Measurements from ENCODE around the gene DYRK2. TPM values are rescaled to one million over a fixed set of nuclear protein-coding genes. Genes with fewer than 3 reads are reported as not detected.

DYRK2 gene
- total RNA-seq, 1 experiment from 2014 or later = 20.6 TPM

GRCh38 chr12:67662910-67663538 is 14.5 kb downstream of the DYRK2 start:
- H3K27ac ChIP-seq (ENCODE audit: low read length) = no peak overlapping the region
- H2AFZ ChIP-seq (ENCODE audit: low read length) = no peak overlapping the region
- ATAC-seq = no peak
- CTCF ChIA-PET = interaction anchor here (0.6 kb wide), 2 partner anchors 280 to 307 kb away, joined by 3 to 5 read pairs; no protein-coding TSS in a partner anchor
- no peak overlapping the region for H3K9ac ChIP-seq (ENCODE audit: low read length)
- peaks cover 7% of the 10 kb centered on the region for H3K4me1 ChIP-seq (ENCODE audit: insufficient read depth, low read length)
- no peaks in the 10 kb centered on the region for H3K9me2 ChIP-seq (replicated peaks; ENCODE audit: low read length)
- H3K79me2 ChIP-seq (ENCODE audit: low read length) = peaks cover 60% of the 10 kb centered on the region
- no peak overlapping the region for H3K4me2 ChIP-seq (ENCODE audit: low read length)
- no TSS peak for BruUV-seq (replicated peaks)
- H4K20me1 ChIP-seq (ENCODE audit: low read length) = no peaks in the 10 kb centered on the region
- H3K27me3 ChIP-seq (ENCODE audit: low read length) = no peaks in the 10 kb centered on the region
- no peaks in the 10 kb centered on the region for H3K9me3 ChIP-seq (ENCODE audit: low read length)
- POLR2A ChIA-PET (ENCODE audit: unreplicated experiment) = no interaction called here
- intact Hi-C loops (cut with micrococcal nuclease) = no loop called here
- DNase-seq = no peak
- no peak overlapping the region for H3K4me3 ChIP-seq (ENCODE audit: low read length)
- peaks cover 2% of the 10 kb centered on the region; the same call in 1 of the 2 replicates for H3K36me3 ChIP-seq (ENCODE audit: low read depth, low read length)
- no peaks in the 10 kb centered on the region for H3F3A ChIP-seq (ENCODE audit: low read length, unreplicated experiment)
- TF ChIP-seq EZH2phosphoT487 (IDR thresholded peaks at IDR 0.05; ENCODE audit: borderline replicate concordance, low read length) = no peak

GRCh38 chr12:67664171-67664570 is 15.6 kb downstream of the DYRK2 start:
- BruUV-seq (replicated peaks) = no TSS peak
- ATAC-seq (no peak), DNase-seq (no peak)
- Histone ChIP-seq H3F3A (ENCODE audit: low read length, unreplicated experiment) (no peaks in the 10 kb centered on the region), H2AFZ (ENCODE audit: low read length) (no peak overlapping the region), H3K9ac (ENCODE audit: low read length) (no peak overlapping the region), H3K9me3 (ENCODE audit: low read length) (no peaks in the 10 kb centered on the region), H3K9me2 (replicated peaks; ENCODE audit: low read length) (no peaks in the 10 kb centered on the region), H4K20me1 (ENCODE audit: low read length) (no peaks in the 10 kb centered on the region), H3K36me3 (ENCODE audit: low read depth, low read length) (no peaks in the 10 kb centered on the region), H3K4me3 (ENCODE audit: low read length) (no peak overlapping the region), H3K27me3 (ENCODE audit: low read length) (no peaks in the 10 kb centered on the region), H3K27ac (ENCODE audit: low read length) (no peak overlapping the region), H3K4me1 (ENCODE audit: insufficient read depth, low read length) (peaks cover 7% of the 10 kb centered on the region), H3K4me2 (ENCODE audit: low read length) (no peak overlapping the region), H3K79me2 (ENCODE audit: low read length) (peaks cover 49% of the 10 kb centered on the region)
- TF ChIP-seq EZH2 (IDR thresholded peaks at IDR 0.05; ENCODE audit: low read length, unreplicated experiment) = no peak
- no peak for TF ChIP-seq CTCF (conservative IDR thresholded peaks at IDR 0.05; ENCODE audit: low read depth, low read length)
- TF ChIP-seq EZH2phosphoT487 (IDR thresholded peaks at IDR 0.05; ENCODE audit: borderline replicate concordance, low read length) = no peak
- ChIA-PET CTCF (no interaction called here), POLR2A (ENCODE audit: unreplicated experiment) (no interaction called here)
- intact Hi-C loops (cut with micrococcal nuclease) = no loop called here

- Histone ChIP-seq H3K9me3 (ENCODE audit: low read length) (no peaks in the 10 kb centered on the region), H3K4me2 (ENCODE audit: low read length) (no peak overlapping the region), H3K4me1 (ENCODE audit: insufficient read depth, low read length) (peaks cover 7% of the 10 kb centered on the region), H3K9ac (ENCODE audit: low read length) (no peak overlapping the region), H3K79me2 (ENCODE audit: low read length) (peaks cover 35% of the 10 kb centered on the region), H3K27ac (ENCODE audit: low read length) (no peak overlapping the region), H3K9me2 (replicated peaks; ENCODE audit: low read length) (no peaks in the 10 kb centered on the region), H3K27me3 (ENCODE audit: low read length) (no peaks in the 10 kb centered on the region), H3F3A (ENCODE audit: low read length, unreplicated experiment) (no peaks in the 10 kb centered on the region), H3K36me3 (ENCODE audit: low read depth, low read length) (no peaks in the 10 kb centered on the region), H2AFZ (ENCODE audit: low read length) (no peak overlapping the region), H3K4me3 (ENCODE audit: low read length) (no peak overlapping the region), H4K20me1 (ENCODE audit: low read length) (no peaks in the 10 kb centered on the region)
- intact Hi-C loops (cut with micrococcal nuclease) = no loop called here
- ATAC-seq = no peak
- no peak for DNase-seq
- TF ChIP-seq EZH2 (IDR thresholded peaks at IDR 0.05; ENCODE audit: low read length, unreplicated experiment) = no peak
- TF ChIP-seq CTCF (conservative IDR thresholded peaks at IDR 0.05; ENCODE audit: low read depth, low read length) = no peak
- TF ChIP-seq EZH2phosphoT487 (IDR thresholded peaks at IDR 0.05; ENCODE audit: borderline replicate concordance, low read length) = no peak
- POLR2A ChIA-PET (ENCODE audit: unreplicated experiment) = no interaction called here
- CTCF ChIA-PET = no interaction called here
- no TSS peak for BruUV-seq (replicated peaks)
Observed at GRCh38 chr12:67665679-67666078, 17.1 kb downstream of the DYRK2 start.
